Measurements from ENCODE around the gene KCNK7. TPM values are rescaled to one million over a fixed set of nuclear protein-coding genes. Genes with fewer than 3 reads are reported as not detected.

KCNK7 gene
- total RNA-seq, 4 donors from 2014 or later = 1.5 to 3.5 (median 2.5) TPM; not detected in 1

DNA sequence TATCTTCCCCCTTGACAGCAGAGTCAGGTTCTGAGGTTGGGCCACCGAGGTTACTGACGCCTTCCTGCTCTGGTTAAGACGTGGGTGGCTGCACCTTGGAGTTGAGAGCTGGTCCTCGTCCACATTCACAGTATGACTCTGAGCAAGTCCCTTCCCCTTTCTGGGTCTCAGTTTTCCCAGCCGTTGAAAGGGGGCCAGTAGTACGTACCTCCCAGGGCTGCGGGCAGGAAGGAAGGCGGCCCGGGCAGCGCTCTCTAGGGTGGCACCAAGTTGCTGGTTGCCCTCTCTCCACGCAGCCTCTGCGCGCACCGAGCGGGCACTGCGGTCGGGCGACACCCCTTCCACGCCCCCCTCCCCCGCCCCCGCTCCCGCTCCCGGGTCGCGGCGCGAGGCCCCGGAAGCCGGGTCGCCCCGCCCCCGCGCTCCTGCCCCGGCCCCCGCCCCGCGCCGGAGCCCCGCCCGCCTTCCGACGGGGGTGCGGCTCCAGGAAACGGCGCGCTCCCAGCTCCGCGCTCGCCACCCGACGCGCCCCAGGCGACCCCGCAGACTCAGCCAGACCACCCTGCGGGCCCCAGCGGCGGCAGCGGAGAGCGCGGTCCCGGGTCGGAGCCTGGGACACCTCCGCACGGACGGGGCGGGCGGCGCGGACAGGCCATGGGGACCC lies 19.9 kb downstream of the KCNK7 start, which contains the start of gene EHBP1L1:
Gene EHBP1L1 (plus strand): TSS at position 486 of the 664 bp plus-strand sequence. CDS start 250 bp downstream, outside the sequence.
- Histone ChIP-seq H3K9me3 (no peaks in the 10 kb centered on the region), H3K4me1 (peaks cover 10 to 77% (median 40%) of the 10 kb centered on the region in 4 donors), H3K27me3 (no peaks in the 10 kb centered on the region), H3K4me3 (peak within 1 kb of the TSS; percentile 77 to 96 (median 87)), H3K27ac (peak within 1 kb of the TSS; percentile 90 to 97 (median 94)), H3K36me3 (peaks cover 0 to 14% (median 0%) of the 10 kb centered on the region in 3 donors)
- no peak for TF ChIP-seq CTCF (IDR thresholded peaks at IDR 0.05)
- peak in 1 of 2 donors; percentile 41 for TF ChIP-seq POLR2A (IDR thresholded peaks at IDR 0.05)
- peak; percentile 80 to 91 (median 91) for DNase-seq

- Histone ChIP-seq H3K27ac (peak overlapping the region; percentile 90 to 97 (median 94)), H3K4me1 (peaks cover 10 to 73% (median 40%) of the 10 kb centered on the region in 4 donors), H3K4me3 (peak overlapping the region; percentile 77 to 96 (median 87)), H3K36me3 (peaks cover 0 to 7% (median 0%) of the 10 kb centered on the region in 3 donors), H3K27me3 (no peaks in the 10 kb centered on the region), H3K9me3 (no peaks in the 10 kb centered on the region)
- TF ChIP-seq POLR2A (IDR thresholded peaks at IDR 0.05) (peak; percentile 37 to 45), CTCF (IDR thresholded peaks at IDR 0.05) (no peak)
- peak; percentile 45 to 86 (median 79) for DNase-seq
These were observed 20.6 kb downstream of the KCNK7 start for GRCh38 chr11:65574811-65575567.

- Histone ChIP-seq H3K9me3 (no peaks in the 10 kb centered on the region), H3K27ac (peak overlapping the region; percentile 90 to 97 (median 94)), H3K27me3 (no peaks in the 10 kb centered on the region), H3K36me3 (no peaks in the 10 kb centered on the region), H3K4me1 (peaks cover 10 to 67% (median 40%) of the 10 kb centered on the region in 4 donors), H3K4me3 (peak overlapping the region; percentile 77 to 96 (median 87))
- peak; percentile 84 to 94 (median 94) for DNase-seq
- TF ChIP-seq CTCF (IDR thresholded peaks at IDR 0.05) (peak; percentile 88 to 100 (median 95)), POLR2A (IDR thresholded peaks at IDR 0.05) (peak; percentile 17 to 56)
These were observed 21.3 kb downstream of the KCNK7 start for GRCh38 chr11:65574109-65574810.

DNA sequence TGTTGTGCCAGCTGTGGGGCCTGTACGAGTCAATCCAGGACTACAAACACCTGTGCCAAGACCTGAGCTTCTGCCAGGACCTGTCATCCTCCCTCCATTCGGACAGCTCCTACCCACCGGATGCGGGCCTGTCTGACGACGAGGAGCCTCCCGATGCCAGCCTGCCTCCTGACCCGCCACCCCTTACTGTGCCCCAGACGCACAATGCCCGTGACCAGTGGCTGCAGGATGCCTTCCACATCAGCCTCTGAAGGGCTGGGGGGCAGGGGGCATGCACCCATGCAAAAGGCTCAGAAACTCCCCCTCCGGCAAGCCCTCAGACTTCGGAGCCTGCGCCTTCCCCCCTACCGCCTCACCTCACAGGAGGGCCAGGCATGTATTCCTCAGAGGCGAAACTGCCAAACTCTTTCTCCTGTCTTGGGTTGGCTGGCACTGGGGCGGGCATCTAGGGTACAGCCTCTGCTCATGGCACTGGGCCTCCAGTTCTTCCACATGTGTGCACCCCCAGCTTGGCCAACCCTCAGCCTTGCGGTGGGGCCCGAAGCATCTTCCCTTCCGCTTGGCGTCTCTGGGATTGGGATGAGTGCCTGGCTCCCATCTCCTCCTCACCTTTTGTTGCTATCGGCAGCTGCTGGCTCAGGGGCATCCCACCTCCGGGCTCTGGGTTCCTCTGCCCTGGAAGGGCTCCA lies 22.1 kb downstream of the KCNK7 start:
- Histone ChIP-seq H3K27me3 (no peaks in the 10 kb centered on the region), H3K27ac (peak overlapping the region; percentile 90 to 97 (median 94)), H3K4me3 (peak overlapping the region; percentile 77 to 96 (median 87)), H3K4me1 (peaks cover 10 to 68% (median 45%) of the 10 kb centered on the region in 4 donors), H3K36me3 (no peaks in the 10 kb centered on the region), H3K9me3 (no peaks in the 10 kb centered on the region)
- DNase-seq = no peak
- no peak for TF ChIP-seq POLR2A (IDR thresholded peaks at IDR 0.05)
- TF ChIP-seq CTCF (IDR thresholded peaks at IDR 0.05) = no peak

Data from Peyer's patch (tissue), 4 donors.